ENCODE results near the gene ARHGAP26. TPM values are rescaled to one million over a fixed set of nuclear protein-coding genes. Genes with fewer than 3 reads are reported as not detected.
A peak's percentile ranks its signal among the peaks of the same experiment; 100 is the strongest.

ARHGAP26 gene
- total and polyA plus RNA-seq, 2 of the 4 experiments (the other 2 are of a cell fraction): 0.54 to 0.56 TPM

DNA sequence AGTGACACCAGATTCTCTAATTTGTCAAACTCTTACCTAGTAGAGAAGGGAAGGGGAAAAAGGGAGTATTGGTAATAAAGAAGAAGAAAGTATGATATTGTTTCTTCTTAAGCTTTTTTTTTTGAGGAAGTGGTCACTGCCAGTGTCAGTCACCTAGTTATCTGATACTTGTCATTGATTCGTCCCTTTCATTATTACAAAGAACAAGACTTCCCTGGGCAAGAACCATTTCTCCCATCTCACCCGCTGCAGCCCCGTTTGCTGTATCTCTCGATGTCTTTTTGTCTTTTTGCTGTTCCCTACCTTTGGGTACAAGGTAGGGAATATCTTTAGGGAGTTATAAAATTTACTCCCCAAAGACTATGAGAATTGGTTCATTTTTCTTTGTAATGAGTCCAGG lies 249.0 kb downstream of the ARHGAP26 start:
- Histone ChIP-seq H4K20me1 (ENCODE audit: insufficient read depth, low read length) (no peaks in the 10 kb centered on the region), H3K4me3 (ENCODE audit: insufficient read depth, low read depth, low read length) (no peak overlapping the region), H2AFZ (replicated peaks; ENCODE audit: low read length, poor library complexity) (no peak overlapping the region), H2AK5ac (ENCODE audit: low read depth, low read length) (no peak overlapping the region), H3K9me1 (ENCODE audit: insufficient read depth, low read length) (no peaks in the 10 kb centered on the region; the same call in 1 of the 2 replicates), H3K9ac (ENCODE audit: low read depth, low read length) (no peak overlapping the region), H3K36me3 (ENCODE audit: control insufficient read depth, insufficient read depth, low read length) (no peaks in the 10 kb centered on the region), H3K27me3 (ENCODE audit: control insufficient read depth, insufficient read depth, low read length) (no peaks in the 10 kb centered on the region), H4K5ac (ENCODE audit: low read depth, low read length) (0 out of 2 replicates have a peak overlapping the region, but pooled peaks have one; percentile 24), H2BK20ac (ENCODE audit: low read depth, low read length) (no peak overlapping the region), H3K18ac (ENCODE audit: low read depth, low read length) (0 out of 2 replicates have a peak overlapping the region, but pooled peaks have one; percentile 39), H3K14ac (replicated peaks; ENCODE audit: low read depth, low read length) (no peak overlapping the region; the same call in 1 of the 2 replicates), H2BK5ac (ENCODE audit: low read depth, low read length, poor library complexity, severe bottlenecking) (no peak overlapping the region), H3K9me3 (ENCODE audit: control insufficient read depth, insufficient read depth, low read length) (no peaks in the 10 kb centered on the region), H4K8ac (ENCODE audit: low read depth in 2 of 2, low read length in 2 of 2) (no peak overlapping the region), H3K4me2 (ENCODE audit: low read depth, low read length) (no peak overlapping the region), H2BK15ac (ENCODE audit: low read depth, low read length) (no peak overlapping the region), H3K4me1 (ENCODE audit: control insufficient read depth, insufficient read depth, low read length) (peaks cover 14% of the 10 kb centered on the region), H3K4ac (ENCODE audit: low read depth, low read length) (no peak overlapping the region; the same call in 1 of the 2 replicates), H3K23ac (ENCODE audit: low read depth, low read length) (no peak overlapping the region), H2AK9ac (replicated peaks; ENCODE audit: low read depth, low read length, poor library complexity) (no peak overlapping the region), H3K27ac (ENCODE audit: insufficient read depth, low read length) (no peak overlapping the region), H2BK120ac (ENCODE audit: low read depth, low read length) (no peak overlapping the region), H3K79me1 (ENCODE audit: low read depth in 1 of 2, low read length in 2 of 2) (no peaks in the 10 kb centered on the region), H3K56ac (ENCODE audit: extremely low read depth, insufficient read depth, low read length) (no peak overlapping the region), H4K91ac (ENCODE audit: insufficient read depth, low read depth, low read length) (no peak overlapping the region)
- ATAC-seq (ENCODE audit: low read depth): no peak
- intact Hi-C loops (cut with micrococcal nuclease): loop anchor here (5.0 kb wide), 1 partner anchor 383 kb away; the partner anchor contains the start of gene NR3C1
- POLR2A ChIA-PET (ENCODE audit: unreplicated experiment): interaction anchor here (0.6 to 0.8 kb wide), 2 partner anchors 16 to 427 kb away, joined by 4 read pairs; no protein-coding TSS in a partner anchor
- WGBS, 2 experiments (ENCODE audit: extremely low coverage in 2 of 2, insufficient read length in 1 of 2): no CpG with 5 or more reads among the region's 4 CpGs
- BruUV-seq (replicated peaks): no TSS peak
- dilution Hi-C loops (cut with HindIII; ENCODE audit: low sequenced_read_pairs, unreplicated experiment): no loop called here
- no peak for DNase-seq
- TF ChIP-seq, protein P1, sequence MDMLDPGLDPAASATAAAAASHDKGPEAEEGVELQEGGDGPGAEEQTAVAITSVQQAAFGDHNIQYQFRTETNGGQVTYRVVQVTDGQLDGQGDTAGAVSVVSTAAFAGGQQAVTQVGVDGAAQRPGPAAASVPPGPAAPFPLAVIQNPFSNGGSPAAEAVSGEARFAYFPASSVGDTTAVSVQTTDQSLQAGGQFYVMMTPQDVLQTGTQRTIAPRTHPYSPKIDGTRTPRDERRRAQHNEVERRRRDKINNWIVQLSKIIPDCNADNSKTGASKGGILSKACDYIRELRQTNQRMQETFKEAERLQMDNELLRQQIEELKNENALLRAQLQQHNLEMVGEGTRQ (IDR thresholded peaks at IDR 0.05; ENCODE audit: low read depth, low read length): no peak
- TF ChIP-seq RFX5 (IDR thresholded peaks at IDR 0.05; ENCODE audit: low read depth, low read length) (no peak), MXI1 (IDR thresholded peaks at IDR 0.05; ENCODE audit: borderline replicate concordance, low read depth, low read length) (no peak), CHD1 (IDR thresholded peaks at IDR 0.05; ENCODE audit: low read depth, low read length) (no peak), RCOR1 (IDR thresholded peaks at IDR 0.05; ENCODE audit: insufficient replicate concordance, low read length) (no peak), NFE2L2 (IDR thresholded peaks at IDR 0.05; ENCODE audit: low read depth, low read length) (no peak), RAD21 (IDR thresholded peaks at IDR 0.05; ENCODE audit: low read length) (no peak), BHLHE40 (IDR thresholded peaks at IDR 0.05; ENCODE audit: low read depth, low read length) (no peak), FOS (IDR thresholded peaks at IDR 0.05; ENCODE audit: low read depth, low read length) (no peak), MAZ (IDR thresholded peaks at IDR 0.05; ENCODE audit: borderline replicate concordance, low read depth, low read length) (no peak), SMC3 (IDR thresholded peaks at IDR 0.05; ENCODE audit: low read depth, low read length) (no peak), CEBPB (IDR thresholded peaks at IDR 0.05; ENCODE audit: low read depth, low read length) (no peak)
- TF ChIP-seq, protein P2, sequence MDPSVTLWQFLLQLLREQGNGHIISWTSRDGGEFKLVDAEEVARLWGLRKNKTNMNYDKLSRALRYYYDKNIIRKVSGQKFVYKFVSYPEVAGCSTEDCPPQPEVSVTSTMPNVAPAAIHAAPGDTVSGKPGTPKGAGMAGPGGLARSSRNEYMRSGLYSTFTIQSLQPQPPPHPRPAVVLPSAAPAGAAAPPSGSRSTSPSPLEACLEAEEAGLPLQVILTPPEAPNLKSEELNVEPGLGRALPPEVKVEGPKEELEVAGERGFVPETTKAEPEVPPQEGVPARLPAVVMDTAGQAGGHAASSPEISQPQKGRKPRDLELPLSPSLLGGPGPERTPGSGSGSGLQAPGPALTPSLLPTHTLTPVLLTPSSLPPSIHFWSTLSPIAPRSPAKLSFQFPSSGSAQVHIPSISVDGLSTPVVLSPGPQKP (IDR thresholded peaks at IDR 0.05; ENCODE audit: borderline replicate concordance, low read depth, low read length): no peak
- CTCF ChIA-PET: no interaction called here
- in situ Hi-C loops (cut with MboI; ENCODE audit: low sequenced_read_pairs): loop anchor here (10.0 to 25.0 kb wide), 2 partner anchors 386 to 1168 kb away; partner anchors contain the start of gene NR3C1
